Prostate gland (tissue), 2 donors: ENCODE measurements around the gene RNF25. TPM values are rescaled to one million over a fixed set of nuclear protein-coding genes. Genes with fewer than 3 reads are reported as not detected.

Experiments used
- DNase-seq: peaks from one replicate; pipeline ENCODE4 v3.0.0-alpha.2; 2019; ENCODE audit warnings: low spot score
- H3K27ac ChIP-seq, 2 donors: fragments of 200-600 bp; sonication (generic); 2 replicates each; pipeline ENCODE4 v1.5.1; 2017 to 2019
- H3K27me3 ChIP-seq: fragments of 200-600 bp; sonication (generic); replicated peaks from 2 replicates; pipeline ENCODE4 v1.5.1; 2019; ENCODE audit not compliant: insufficient read depth
- H3K36me3 ChIP-seq, 2 donors: fragments of 200-600 bp; sonication (generic); 1 replicate in 1 of 2; 2 replicates in 1 of 2; pipeline versions ENCODE4 v1.5.1 to v1.8.1; 2017 to 2019
- H3K4me1 ChIP-seq: fragments of 200-600 bp; sonication (generic); replicated peaks from 2 replicates; pipeline ENCODE4 v1.5.1; 2019
- H3K4me3 ChIP-seq, 2 donors: fragments of 200-600 bp; sonication (generic); 2 replicates each; pipeline ENCODE4 v1.5.1; 2017 to 2019
- H3K9me3 ChIP-seq: fragments of 200-600 bp; sonication (generic); 2 replicates; pipeline ENCODE4 v1.5.1; 2017
- POLR2A ChIP-seq: fragments of 450-650 bp; IDR thresholded peaks from one replicate; pipeline ENCODE4 v1.6.1; 2016; ENCODE audit warnings: antibody characterized with exemption, mild to moderate bottlenecking
- POLR2AphosphoS5 ChIP-seq: sonication (generic); formaldehyde crosslinking; IDR thresholded peaks from one replicate; pipeline ENCODE4 v1.6.1; 2017; ENCODE audit warnings: antibody characterized with exemption
- WGBS: methylation state at CpG from one replicate; pipeline ENCODE4 v1.1.5; 2018; 5-methylcytosine and 5-hydroxymethylcytosine counted together
- intact Hi-C: fragments of 100-400 bp; cut with DNase I; formaldehyde crosslinking; loops from one replicate; pipeline ENCODE4 v1.14.2; 2022
- total RNA-seq, 2 donors: library from RNA; depleted of rRNA; stranded (reverse); fragments of >200 nt; gene quantifications; one replicate each; pipeline ENCODE4 v1.1.0, GENCODE V29; 2016
- TF ChIP-seq, protein P1 (sequence below), 4 experiments: fragments of 200-600 bp in 2 of 4; fragments of 450-650 bp in 2 of 4; sonication (generic) in 2 of 4; IDR thresholded peaks; 1 replicate in 3 of 4; 2 replicates in 1 of 4; pipeline ENCODE4 v1.5.1; 2016 to 2019; ENCODE audit warnings: antibody characterized with exemption in 4 of 4, mild to moderate bottlenecking in 2 of 4, moderate library complexity in 2 of 4

Gene RNF25
- total RNA-seq, 2 donors from 2014 or later = 20.0 to 32.5 TPM

DNA sequence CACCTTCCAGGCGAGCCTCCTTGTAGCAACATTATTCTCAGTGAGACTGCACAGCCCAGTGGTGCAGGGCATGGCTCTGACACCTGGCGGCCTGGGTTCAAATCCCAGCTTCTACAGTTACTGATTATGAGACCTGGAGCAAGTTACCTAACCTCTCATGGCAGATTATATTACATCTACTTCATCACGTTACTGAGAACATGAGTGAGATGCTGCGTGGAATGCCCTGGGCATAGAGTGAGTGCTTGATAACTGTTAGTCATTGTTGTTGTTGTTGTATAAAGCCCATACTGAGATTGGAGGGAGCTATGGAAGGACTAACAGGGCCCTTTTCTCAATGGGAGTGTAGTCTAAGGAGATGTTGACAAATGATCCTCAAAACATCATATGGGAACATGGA, 45.4 kb downstream of the RNF25 start:
- H3K36me3 ChIP-seq = no peaks in the 10 kb centered on the region
- TF ChIP-seq, protein P1, sequence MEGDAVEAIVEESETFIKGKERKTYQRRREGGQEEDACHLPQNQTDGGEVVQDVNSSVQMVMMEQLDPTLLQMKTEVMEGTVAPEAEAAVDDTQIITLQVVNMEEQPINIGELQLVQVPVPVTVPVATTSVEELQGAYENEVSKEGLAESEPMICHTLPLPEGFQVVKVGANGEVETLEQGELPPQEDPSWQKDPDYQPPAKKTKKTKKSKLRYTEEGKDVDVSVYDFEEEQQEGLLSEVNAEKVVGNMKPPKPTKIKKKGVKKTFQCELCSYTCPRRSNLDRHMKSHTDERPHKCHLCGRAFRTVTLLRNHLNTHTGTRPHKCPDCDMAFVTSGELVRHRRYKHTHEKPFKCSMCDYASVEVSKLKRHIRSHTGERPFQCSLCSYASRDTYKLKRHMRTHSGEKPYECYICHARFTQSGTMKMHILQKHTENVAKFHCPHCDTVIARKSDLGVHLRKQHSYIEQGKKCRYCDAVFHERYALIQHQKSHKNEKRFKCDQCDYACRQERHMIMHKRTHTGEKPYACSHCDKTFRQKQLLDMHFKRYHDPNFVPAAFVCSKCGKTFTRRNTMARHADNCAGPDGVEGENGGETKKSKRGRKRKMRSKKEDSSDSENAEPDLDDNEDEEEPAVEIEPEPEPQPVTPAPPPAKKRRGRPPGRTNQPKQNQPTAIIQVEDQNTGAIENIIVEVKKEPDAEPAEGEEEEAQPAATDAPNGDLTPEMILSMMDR (IDR thresholded peaks at IDR 0.05) = no peak
- TF ChIP-seq POLR2AphosphoS5 = no peak
- TF ChIP-seq POLR2A = no peak

DNA sequence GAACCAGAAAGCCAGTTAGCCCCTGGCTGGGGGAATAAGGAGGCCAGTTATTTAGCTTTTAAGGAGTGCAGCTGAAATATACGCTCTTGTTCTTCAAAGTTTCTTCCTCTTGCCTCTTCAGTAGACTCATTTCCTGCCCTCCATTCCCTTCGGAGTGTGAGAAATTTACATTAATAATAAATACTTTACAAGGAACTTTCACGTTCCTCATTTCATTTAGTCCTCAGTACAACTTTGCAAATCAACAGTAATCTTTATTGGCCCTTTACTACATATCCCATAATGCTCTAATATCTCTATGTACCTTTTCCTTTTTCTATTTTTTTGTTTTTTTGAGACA, 48.5 kb downstream of the RNF25 start:
- WGBS = 65% methylated on average over 3 of the region's 3 CpGs
- H3K27ac ChIP-seq = no peak overlapping the region
- H3K4me3 ChIP-seq = no peak overlapping the region
- no peaks in the 10 kb centered on the region for H3K4me1 ChIP-seq
- H3K36me3 ChIP-seq = no peaks in the 10 kb centered on the region
- intact Hi-C loops = no loop called here
- no peaks in the 10 kb centered on the region for H3K9me3 ChIP-seq
- TF ChIP-seq POLR2A = no peak
- TF ChIP-seq, protein P1 (IDR thresholded peaks at IDR 0.05) = no peak
- H3K27me3 ChIP-seq = no peaks in the 10 kb centered on the region
- no peak for DNase-seq

More for the DNA sequence above, 45.4 kb downstream of the RNF25 start:
- no peak overlapping the region for H3K27ac ChIP-seq
- H3K27me3 ChIP-seq = no peaks in the 10 kb centered on the region
- H3K9me3 ChIP-seq = no peaks in the 10 kb centered on the region
- intact Hi-C loops = no loop called here
- H3K4me3 ChIP-seq = no peak overlapping the region
- WGBS = 92% methylated on average over 4 of the region's 4 CpGs
- no peaks in the 10 kb centered on the region for H3K4me1 ChIP-seq
- no peak for DNase-seq

DNA sequence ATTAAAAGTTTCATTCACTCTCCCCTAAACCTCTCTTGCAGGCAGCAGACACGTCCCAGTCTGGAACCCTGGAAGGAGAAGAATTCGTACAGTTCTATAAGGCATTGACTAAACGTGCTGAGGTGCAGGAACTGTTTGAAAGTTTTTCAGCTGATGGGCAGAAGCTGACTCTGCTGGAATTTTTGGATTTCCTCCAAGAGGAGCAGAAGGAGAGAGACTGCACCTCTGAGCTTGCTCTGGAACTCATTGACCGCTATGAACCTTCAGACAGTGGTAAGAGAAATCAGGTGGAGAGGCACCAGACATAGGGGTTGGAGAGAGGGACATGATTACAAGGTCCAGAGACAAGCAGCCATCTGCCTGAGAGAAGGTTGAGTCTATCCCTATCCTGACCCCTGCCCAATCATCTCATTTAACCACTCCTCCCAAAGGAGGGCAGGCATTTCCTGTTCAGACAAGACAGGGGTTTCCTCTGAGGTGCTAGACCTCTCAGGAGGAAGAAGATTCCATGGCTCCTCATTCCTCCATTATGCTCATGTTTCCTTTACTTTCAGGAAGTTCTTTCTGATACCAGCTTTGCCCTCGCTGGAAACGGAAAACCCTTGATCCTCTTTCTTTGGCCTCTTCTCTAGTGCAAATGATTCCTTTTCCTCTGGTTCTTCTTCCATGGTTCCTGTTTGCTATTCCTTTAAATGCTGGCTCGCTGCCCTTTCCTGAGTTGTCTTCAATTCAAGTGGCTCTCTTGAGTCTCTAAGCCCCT, 49.0 kb downstream of the RNF25 start:
- WGBS = 60% methylated on average over 7 of the region's 7 CpGs
- Histone ChIP-seq H3K27me3 (no peaks in the 10 kb centered on the region), H3K9me3 (no peaks in the 10 kb centered on the region), H3K27ac (no peak overlapping the region), H3K4me3 (no peak overlapping the region), H3K36me3 (no peaks in the 10 kb centered on the region), H3K4me1 (no peaks in the 10 kb centered on the region)
- TF ChIP-seq POLR2A (no peak), POLR2AphosphoS5 (no peak)
- TF ChIP-seq, protein P1 (IDR thresholded peaks at IDR 0.05) = no peak
- intact Hi-C loops = no loop called here
- no peak for DNase-seq

DNA sequence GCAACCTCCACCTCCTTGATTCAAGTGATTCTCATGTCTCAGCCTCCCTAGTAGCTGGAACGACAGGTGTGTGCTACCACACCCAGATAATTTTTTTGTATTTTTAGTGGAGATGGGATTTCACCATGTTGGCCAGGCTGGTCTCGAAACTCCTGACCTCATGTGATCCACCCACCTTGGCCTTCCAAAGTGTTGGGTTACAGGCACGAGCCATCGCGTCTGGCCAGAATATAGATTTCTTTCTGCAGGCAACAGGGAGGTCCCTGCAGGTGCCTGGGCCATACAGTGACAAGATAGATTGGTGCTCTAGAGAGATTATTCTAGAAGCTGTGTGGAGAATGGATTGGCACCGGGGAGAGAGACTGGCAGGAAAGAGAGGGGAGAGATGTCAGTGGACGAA, 50.8 kb downstream of the RNF25 start:
- no peak for TF ChIP-seq POLR2AphosphoS5
- intact Hi-C loops = no loop called here
- H3K27me3 ChIP-seq = no peaks in the 10 kb centered on the region
- H3K27ac ChIP-seq = no peak overlapping the region
- no peak overlapping the region for H3K4me3 ChIP-seq
- no peak for DNase-seq
- no peaks in the 10 kb centered on the region for H3K9me3 ChIP-seq
- no peaks in the 10 kb centered on the region for H3K36me3 ChIP-seq
- H3K4me1 ChIP-seq = no peaks in the 10 kb centered on the region
- 72% methylated on average over 7 of the region's 7 CpGs for WGBS

DNA sequence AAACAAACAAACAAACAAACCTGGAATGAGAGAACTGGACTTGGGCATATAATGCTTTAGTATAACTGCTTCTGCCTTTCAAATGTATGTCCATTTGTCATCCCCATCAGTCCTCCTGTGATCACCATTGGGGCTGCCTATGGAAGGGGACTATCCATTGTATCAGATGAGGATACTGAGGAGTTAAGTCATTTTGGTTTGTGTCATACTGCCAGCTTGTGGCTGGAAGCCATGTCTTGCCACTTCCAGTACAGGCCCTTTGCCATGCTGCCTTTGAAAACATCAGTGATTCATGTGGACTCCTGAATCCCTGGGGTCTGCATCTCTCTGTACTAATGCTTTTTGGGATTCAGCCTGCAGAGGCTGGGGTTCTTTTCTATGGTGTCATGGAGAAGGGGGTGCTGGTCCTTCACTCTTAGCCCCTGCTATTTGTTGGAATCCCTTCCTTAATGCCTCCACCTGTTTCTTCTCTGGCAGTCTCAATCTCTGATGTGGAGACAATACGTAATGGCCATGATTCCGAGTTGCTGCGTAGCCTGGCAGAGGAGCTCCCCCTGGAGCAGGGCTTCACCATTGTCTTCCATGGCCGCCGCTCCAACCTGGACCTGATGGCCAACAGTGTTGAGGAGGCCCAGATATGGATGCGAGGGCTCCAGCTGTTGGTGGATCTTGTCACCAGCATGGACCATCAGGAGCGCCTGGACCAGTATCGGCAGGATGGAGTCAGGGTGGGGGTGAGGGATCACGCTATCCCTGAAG, 53.5 kb downstream of the RNF25 start:
- H3K27me3 ChIP-seq = no peaks in the 10 kb centered on the region
- intact Hi-C loops = no loop called here
- no peaks in the 10 kb centered on the region for H3K36me3 ChIP-seq
- no peaks in the 10 kb centered on the region for H3K4me1 ChIP-seq
- TF ChIP-seq POLR2A (no peak), POLR2AphosphoS5 (no peak)
- TF ChIP-seq, protein P1 (IDR thresholded peaks at IDR 0.05) = no peak
- H3K9me3 ChIP-seq = no peaks in the 10 kb centered on the region
- H3K4me3 ChIP-seq = no peak overlapping the region
- DNase-seq = no peak
- whole genome bisulfite sequencing = 88% methylated on average over 9 of the region's 9 CpGs
- H3K27ac ChIP-seq = no peak overlapping the region
